Measurements from ENCODE around the gene SLC27A5. TPM values are rescaled to one million over a fixed set of nuclear protein-coding genes. Genes with fewer than 3 reads are reported as not detected.
A peak's percentile ranks its signal among the peaks of the same experiment; 100 is the strongest.
"Not testable (repeated sequence)": the region's sequence is repeated elsewhere in the genome, so short reads cannot be mapped to it uniquely, and the experiment has no call there.

The SLC27A5 gene
- polyA plus RNA-seq, 1 donor = 8.5 TPM

DNA sequence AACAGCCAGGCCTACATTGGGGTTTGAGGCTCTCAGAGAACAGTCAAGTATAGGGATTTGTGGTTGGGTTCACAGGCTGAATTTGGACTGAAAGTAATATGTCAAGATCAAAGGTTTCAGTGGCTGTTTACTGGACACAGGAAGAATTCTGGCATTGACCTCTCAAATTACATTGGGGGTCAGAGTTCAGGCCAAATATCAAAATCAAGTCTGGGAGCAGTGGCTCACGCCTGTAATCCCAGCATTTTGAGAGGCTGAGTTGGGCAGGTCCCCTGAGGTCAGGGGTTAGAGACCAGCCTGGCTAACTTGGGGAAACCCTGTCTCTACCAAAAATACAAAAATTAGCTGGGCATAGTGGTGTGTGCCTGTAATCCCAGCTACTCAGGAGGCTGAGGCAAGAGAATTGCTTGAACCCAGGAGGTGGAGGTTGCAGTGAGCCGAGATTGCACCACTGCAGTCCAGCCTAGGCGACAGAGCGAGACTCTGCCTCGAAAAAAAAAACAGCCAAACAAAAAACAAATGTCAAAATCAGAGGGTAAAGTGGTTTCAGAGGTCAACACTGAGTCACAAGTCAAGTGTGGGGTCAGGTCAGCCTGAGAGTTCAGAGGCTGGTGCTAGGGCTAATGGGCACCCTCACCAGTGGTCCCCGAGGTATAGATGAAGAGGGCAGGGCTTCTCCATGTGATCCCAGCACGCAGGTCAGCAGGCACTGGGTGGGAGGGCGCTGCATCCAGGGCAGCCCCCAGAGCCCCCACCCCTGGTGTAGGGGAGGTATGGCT lies 1.5 kb downstream of the SLC27A5 start:
- H3K27me3 ChIP-seq (ENCODE audit: control insufficient read depth, insufficient read depth, low read length) = no peaks in the 10 kb centered on the region
- H3K4me3 ChIP-seq (ENCODE audit: low read length) = no peak overlapping the region
- H3K4me1 ChIP-seq (ENCODE audit: control insufficient read depth, insufficient read depth, low read length) = peaks cover 31% of the 10 kb centered on the region
- no CpG with 5 or more reads among the region's 8 CpGs for WGBS (ENCODE audit: insufficient coverage, low lambda C conversion rate)
- DNase-seq = no peak
- H3K27ac ChIP-seq (ENCODE audit: low read length) = no peak overlapping the region
- H3K9me3 ChIP-seq (ENCODE audit: control insufficient read depth, low read depth, low read length) = no peaks in the 10 kb centered on the region
- no peaks in the 10 kb centered on the region for H3K36me3 ChIP-seq (ENCODE audit: control insufficient read depth, insufficient read depth, low read length)

DNA sequence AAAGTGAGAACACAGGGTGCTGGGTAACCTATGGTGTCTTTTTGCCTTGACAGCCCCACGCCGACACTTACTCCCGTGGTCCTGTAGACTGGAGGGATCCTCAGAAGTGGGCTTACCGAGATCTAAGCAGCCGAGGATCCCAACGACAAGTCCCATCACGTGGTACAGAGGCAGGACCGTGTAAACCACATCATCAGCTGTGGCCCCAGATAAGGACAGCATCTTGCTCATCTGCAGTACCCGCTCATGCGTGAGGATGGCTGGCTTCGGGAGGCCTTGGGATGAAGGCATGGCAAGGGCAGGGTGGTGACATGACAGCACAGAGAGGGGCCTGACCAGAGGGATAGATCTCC lies 2.1 kb downstream of the SLC27A5 start:
- Histone ChIP-seq H3K36me3 (ENCODE audit: control insufficient read depth, insufficient read depth, low read length) (no peaks in the 10 kb centered on the region), H3K4me1 (ENCODE audit: control insufficient read depth, insufficient read depth, low read length) (peaks cover 31% of the 10 kb centered on the region), H3K9me3 (ENCODE audit: control insufficient read depth, low read depth, low read length) (no peaks in the 10 kb centered on the region), H3K27ac (ENCODE audit: low read length) (no peak overlapping the region), H3K4me3 (ENCODE audit: low read length) (no peak overlapping the region), H3K27me3 (ENCODE audit: control insufficient read depth, insufficient read depth, low read length) (no peaks in the 10 kb centered on the region)
- WGBS (ENCODE audit: insufficient coverage, low lambda C conversion rate) = no CpG with 5 or more reads among the region's 11 CpGs
- DNase-seq = no peak

- H3K4me1 ChIP-seq (ENCODE audit: control insufficient read depth, insufficient read depth, low read length) = peaks cover 17% of the 10 kb centered on the region
- H3K9me3 ChIP-seq (ENCODE audit: control insufficient read depth, low read depth, low read length); DNase-seq; H3K36me3 ChIP-seq (ENCODE audit: control insufficient read depth, insufficient read depth, low read length); H3K27me3 ChIP-seq (ENCODE audit: control insufficient read depth, insufficient read depth, low read length); H3K4me3 ChIP-seq (ENCODE audit: low read length); H3K27ac ChIP-seq (ENCODE audit: low read length): not testable (repeated sequence)
- WGBS (ENCODE audit: insufficient coverage, low lambda C conversion rate) = 40% methylated on average over 1 of the region's 8 CpGs
Observed at GRCh38 chr19:58507602-58508223, 4.1 kb downstream of the SLC27A5 start.

- no CpG with 5 or more reads among the region's 14 CpGs for WGBS (ENCODE audit: insufficient coverage, low lambda C conversion rate)
- no peaks in the 10 kb centered on the region for H3K27me3 ChIP-seq (ENCODE audit: control insufficient read depth, insufficient read depth, low read length)
- H3K9me3 ChIP-seq (ENCODE audit: control insufficient read depth, low read depth, low read length) = peaks cover 11% of the 10 kb centered on the region
- no peaks in the 10 kb centered on the region for H3K36me3 ChIP-seq (ENCODE audit: control insufficient read depth, insufficient read depth, low read length)
- DNase-seq = no peak
- peaks cover 5% of the 10 kb centered on the region for H3K4me1 ChIP-seq (ENCODE audit: control insufficient read depth, insufficient read depth, low read length)
- no peak overlapping the region for H3K27ac ChIP-seq (ENCODE audit: low read length)
- no peak overlapping the region for H3K4me3 ChIP-seq (ENCODE audit: low read length)
Observed at GRCh38 chr19:58500242-58500641, 11.6 kb downstream of the SLC27A5 start.

GRCh38 chr19:58499021-58499927 lies 12.5 kb downstream of the SLC27A5 start:
- peaks cover 11% of the 10 kb centered on the region for H3K9me3 ChIP-seq (ENCODE audit: control insufficient read depth, low read depth, low read length)
- H3K4me1 ChIP-seq (ENCODE audit: control insufficient read depth, insufficient read depth, low read length) = peaks cover 5% of the 10 kb centered on the region
- H3K4me3 ChIP-seq (ENCODE audit: low read length) = peak overlapping the region; percentile 79
- no peaks in the 10 kb centered on the region for H3K36me3 ChIP-seq (ENCODE audit: control insufficient read depth, insufficient read depth, low read length)
- peak overlapping the region; percentile 73 for H3K27ac ChIP-seq (ENCODE audit: low read length)
- peak; percentile 98 to 99 for DNase-seq
- 17% methylated on average over 1 of the region's 60 CpGs for WGBS (ENCODE audit: insufficient coverage, low lambda C conversion rate)
- no peaks in the 10 kb centered on the region for H3K27me3 ChIP-seq (ENCODE audit: control insufficient read depth, insufficient read depth, low read length)

DNA sequence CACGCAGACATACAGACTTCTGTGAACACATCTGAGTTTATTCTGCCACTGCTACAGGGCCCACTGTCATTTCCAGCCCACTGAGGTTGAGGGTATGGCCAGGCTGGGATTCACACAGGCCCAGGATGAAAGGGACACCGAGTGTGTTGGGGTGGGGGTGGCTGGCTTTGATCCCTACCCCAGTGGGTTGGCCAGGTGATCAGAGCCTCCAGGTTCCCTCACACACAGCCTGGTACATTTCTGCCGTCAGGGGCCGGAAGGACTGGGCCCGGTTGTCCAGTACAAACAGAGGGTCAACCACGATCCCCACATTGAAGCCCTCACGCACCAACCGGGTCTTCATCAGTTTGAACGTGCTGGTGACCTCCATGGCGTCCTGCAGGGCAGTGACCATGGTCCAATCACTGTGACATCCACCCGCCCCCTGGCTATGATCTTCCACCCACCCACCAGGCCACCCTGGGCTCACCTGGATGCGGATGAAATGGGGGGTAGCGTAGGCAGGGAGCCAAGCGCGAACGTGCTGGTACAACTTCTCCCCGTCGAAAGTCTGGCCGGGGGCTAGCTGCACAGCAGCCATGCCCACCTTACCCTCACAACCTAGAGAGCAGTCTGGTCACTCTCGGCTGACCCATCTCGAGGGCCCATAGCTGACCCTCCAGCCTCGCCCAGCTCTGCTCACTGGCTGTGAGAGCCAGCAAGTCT lies 13.3 kb downstream of the SLC27A5 start:
- H3K36me3 ChIP-seq (ENCODE audit: control insufficient read depth, insufficient read depth, low read length) = no peaks in the 10 kb centered on the region
- no peak overlapping the region for H3K27ac ChIP-seq (ENCODE audit: low read length)
- H3K4me3 ChIP-seq (ENCODE audit: low read length) = peak overlapping the region; percentile 45

DNA sequence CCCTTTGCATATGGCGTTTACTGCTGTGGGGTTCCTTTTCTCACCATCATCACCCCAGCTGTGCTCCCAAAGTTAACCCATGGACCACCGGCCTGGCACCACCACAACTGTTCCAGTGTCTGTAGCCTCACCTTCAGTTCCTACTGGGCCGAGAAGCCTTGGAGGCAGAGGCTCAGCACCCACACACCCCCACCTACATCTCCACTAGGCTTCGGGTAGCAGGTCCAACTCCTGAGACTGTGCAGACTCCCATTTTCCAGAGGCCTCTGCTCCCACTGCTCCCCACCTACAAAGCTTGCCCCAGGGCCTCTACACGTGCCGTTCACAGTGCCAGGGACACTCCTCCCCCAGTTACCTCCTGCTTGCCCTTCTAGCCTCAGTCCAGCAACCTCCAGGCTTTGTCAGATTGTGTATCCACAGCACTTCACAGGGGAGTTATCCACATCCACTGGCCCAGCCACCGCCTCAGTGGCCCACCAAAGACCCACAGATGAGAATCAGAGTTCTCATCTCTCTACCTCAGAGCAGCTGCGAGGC lies 14.1 kb downstream of the SLC27A5 start:
- Histone ChIP-seq H3K36me3 (ENCODE audit: control insufficient read depth, insufficient read depth, low read length) (no peaks in the 10 kb centered on the region), H3K4me3 (ENCODE audit: low read length) (no peak overlapping the region), H3K27ac (ENCODE audit: low read length) (no peak overlapping the region), H3K4me1 (ENCODE audit: control insufficient read depth, insufficient read depth, low read length) (peaks cover 5% of the 10 kb centered on the region), H3K9me3 (ENCODE audit: control insufficient read depth, low read depth, low read length) (peaks cover 11% of the 10 kb centered on the region), H3K27me3 (ENCODE audit: control insufficient read depth, insufficient read depth, low read length) (no peaks in the 10 kb centered on the region)
- DNase-seq = no peak
- WGBS (ENCODE audit: insufficient coverage, low lambda C conversion rate) = no CpG with 5 or more reads among the region's 8 CpGs

More for the DNA sequence above, 13.3 kb downstream of the SLC27A5 start:
- Histone ChIP-seq H3K9me3 (ENCODE audit: control insufficient read depth, low read depth, low read length) (peaks cover 11% of the 10 kb centered on the region), H3K27me3 (ENCODE audit: control insufficient read depth, insufficient read depth, low read length) (no peaks in the 10 kb centered on the region), H3K4me1 (ENCODE audit: control insufficient read depth, insufficient read depth, low read length) (peaks cover 5% of the 10 kb centered on the region)
- no CpG with 5 or more reads among the region's 22 CpGs for WGBS (ENCODE audit: insufficient coverage, low lambda C conversion rate)
- DNase-seq = no peak

GRCh38 chr19:58492265-58492664 lies 19.5 kb downstream of the SLC27A5 start:
- Histone ChIP-seq H3K9me3 (ENCODE audit: control insufficient read depth, low read depth, low read length) (no peaks in the 10 kb centered on the region), H3K36me3 (ENCODE audit: control insufficient read depth, insufficient read depth, low read length) (no peaks in the 10 kb centered on the region), H3K27me3 (ENCODE audit: control insufficient read depth, insufficient read depth, low read length) (no peaks in the 10 kb centered on the region), H3K27ac (ENCODE audit: low read length) (no peak overlapping the region), H3K4me1 (ENCODE audit: control insufficient read depth, insufficient read depth, low read length) (no peaks in the 10 kb centered on the region), H3K4me3 (ENCODE audit: low read length) (no peak overlapping the region)
- WGBS (ENCODE audit: insufficient coverage, low lambda C conversion rate) = no CpG with 5 or more reads among the region's 14 CpGs
- no peak for DNase-seq

- Histone ChIP-seq H3K36me3 (ENCODE audit: control insufficient read depth, insufficient read depth, low read length) (no peaks in the 10 kb centered on the region), H3K9me3 (ENCODE audit: control insufficient read depth, low read depth, low read length) (no peaks in the 10 kb centered on the region), H3K4me1 (ENCODE audit: control insufficient read depth, insufficient read depth, low read length) (no peaks in the 10 kb centered on the region), H3K27me3 (ENCODE audit: control insufficient read depth, insufficient read depth, low read length) (no peaks in the 10 kb centered on the region), H3K4me3 (ENCODE audit: low read length) (no peak overlapping the region), H3K27ac (ENCODE audit: low read length) (no peak overlapping the region)
- no CpG with 5 or more reads among the region's 5 CpGs for WGBS (ENCODE audit: insufficient coverage, low lambda C conversion rate)
- no peak for DNase-seq
Observed at GRCh38 chr19:58491393-58491792, 20.4 kb downstream of the SLC27A5 start.

DNA sequence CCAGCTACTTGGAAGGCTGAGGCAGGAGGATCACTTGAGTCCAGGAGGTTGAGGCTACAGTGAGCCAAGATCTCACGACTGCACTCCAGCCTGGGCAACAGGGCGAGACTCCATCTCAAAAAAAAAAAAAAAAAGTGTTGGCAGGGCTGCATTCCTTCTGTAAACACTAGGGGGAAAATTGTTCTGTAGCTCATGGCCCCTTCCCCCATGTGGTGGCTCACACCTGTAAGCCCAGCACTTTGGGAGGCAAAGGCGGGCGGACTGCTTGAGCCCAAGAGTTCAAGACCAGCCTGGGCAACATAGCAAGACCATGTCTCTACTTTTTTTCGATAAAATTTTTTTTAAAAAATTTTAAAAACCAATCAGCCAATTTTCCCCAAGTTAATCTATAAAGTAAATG lies 27.4 kb downstream of the SLC27A5 start:
- not testable (repeated sequence) for H3K4me3 ChIP-seq (ENCODE audit: low read length); H3K4me1 ChIP-seq (ENCODE audit: control insufficient read depth, insufficient read depth, low read length); H3K27ac ChIP-seq (ENCODE audit: low read length); H3K27me3 ChIP-seq (ENCODE audit: control insufficient read depth, insufficient read depth, low read length); H3K9me3 ChIP-seq (ENCODE audit: control insufficient read depth, low read depth, low read length); DNase-seq
- peaks cover 21% of the 10 kb centered on the region for H3K36me3 ChIP-seq (ENCODE audit: control insufficient read depth, insufficient read depth, low read length)
- 100% methylated on average over 1 of the region's 5 CpGs for WGBS (ENCODE audit: insufficient coverage, low lambda C conversion rate)

Measured in large intestine (tissue), 3 donors.